Thymus (tissue), 11 donors: ENCODE measurements around the gene LRRC37A2. TPM values are rescaled to one million over a fixed set of nuclear protein-coding genes. Genes with fewer than 3 reads are reported as not detected.
"Not testable (repeated sequence)": the region's sequence is repeated elsewhere in the genome, so short reads cannot be mapped to it uniquely, and the experiment has no call there.

Source experiments
- DNase-seq, 9 donors: peaks; one replicate each; pipeline ENCODE4 v3.0.0-alpha.2; 2013; ENCODE audit warnings: low spot score in 9 of 9, low read depth in 6 of 9, missing footprints in 1 of 9
- H3K27ac ChIP-seq, 2 donors: one replicate each; pipeline ENCODE4 v1.5.1; 2013; ENCODE audit warnings: control low read depth in 1 of 2, low read depth in 1 of 2, low read length in 1 of 2, mild to moderate bottlenecking in 1 of 2, moderate library complexity in 1 of 2
- H3K27me3 ChIP-seq, 2 donors: one replicate each; pipeline ENCODE4 v1.5.1; 2013; ENCODE audit warnings: low read length in 1 of 2; ENCODE audit not compliant: control insufficient read depth in 2 of 2, insufficient read depth in 1 of 2
- H3K36me3 ChIP-seq, 2 donors: one replicate each; pipeline ENCODE4 v1.5.1; 2013; ENCODE audit warnings: low read length in 1 of 2, mild to moderate bottlenecking in 1 of 2, moderate library complexity in 1 of 2; ENCODE audit not compliant: control insufficient read depth in 2 of 2, insufficient read depth in 2 of 2
- H3K4me1 ChIP-seq, 2 donors: one replicate each; pipeline ENCODE4 v1.5.1; 2013; ENCODE audit warnings: low read length in 2 of 2; ENCODE audit not compliant: control insufficient read depth in 2 of 2, insufficient read depth in 2 of 2
- H3K4me3 ChIP-seq, 2 donors: one replicate each; pipeline ENCODE4 v1.5.1; 2013; ENCODE audit warnings: low read length in 2 of 2, control low read depth in 1 of 2, mild to moderate bottlenecking in 1 of 2
- H3K9me3 ChIP-seq, 2 donors: one replicate each; pipeline ENCODE4 v1.5.1; 2013; ENCODE audit warnings: low read length in 1 of 2, mild to moderate bottlenecking in 1 of 2; ENCODE audit not compliant: control insufficient read depth in 2 of 2, insufficient read depth in 1 of 2
- WGBS: extraction: QIAGEN DNeasy Blood & Tissue Kit; methylation state at CpG from one replicate; pipeline ENCODE4 v1.1.7; 2013; 5-methylcytosine and 5-hydroxymethylcytosine counted together
- polyA plus RNA-seq: library from polyadenylated mRNA; stranded (reverse); fragments of 200-250 nt; gene quantifications from one replicate; pipeline ENCODE4 v1.2.3, GENCODE V29; 2013
- total RNA-seq: library from RNA; stranded (reverse); fragments of 120-200 nt; gene quantifications from one replicate; pipeline ENCODE4 v1.2.4, GENCODE V29; 2013
- donor health status: healthy.

Gene LRRC37A2
- total and polyA plus RNA-seq, 2 donors: 6.4 to 9.6 TPM

DNA sequence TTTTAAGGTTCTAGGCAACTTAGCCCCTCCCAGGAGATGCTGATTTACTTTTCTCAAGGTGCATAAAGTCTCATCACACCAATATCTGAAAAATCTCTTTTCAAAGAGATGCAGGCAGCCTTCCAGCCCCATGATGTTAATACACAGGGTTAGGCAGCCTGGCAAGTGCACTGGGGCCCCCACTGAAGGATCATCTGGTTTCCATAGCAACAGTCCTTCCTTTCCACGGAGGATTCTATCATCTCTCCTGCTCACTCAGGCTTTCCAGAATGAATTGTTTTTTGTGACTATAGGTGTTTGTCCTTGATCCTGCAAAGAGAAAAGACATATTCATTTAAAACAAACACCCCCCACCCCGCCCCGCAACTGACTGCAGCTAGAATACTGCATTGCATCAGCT, 73.2 kb downstream of the LRRC37A2 start:
- not testable (repeated sequence) for H3K27me3 ChIP-seq, DNase-seq, H3K4me1 ChIP-seq, H3K4me3 ChIP-seq, H3K36me3 ChIP-seq, H3K27ac ChIP-seq, H3K9me3 ChIP-seq
- no CpG with 5 or more reads among the region's 3 CpGs for WGBS

DNA sequence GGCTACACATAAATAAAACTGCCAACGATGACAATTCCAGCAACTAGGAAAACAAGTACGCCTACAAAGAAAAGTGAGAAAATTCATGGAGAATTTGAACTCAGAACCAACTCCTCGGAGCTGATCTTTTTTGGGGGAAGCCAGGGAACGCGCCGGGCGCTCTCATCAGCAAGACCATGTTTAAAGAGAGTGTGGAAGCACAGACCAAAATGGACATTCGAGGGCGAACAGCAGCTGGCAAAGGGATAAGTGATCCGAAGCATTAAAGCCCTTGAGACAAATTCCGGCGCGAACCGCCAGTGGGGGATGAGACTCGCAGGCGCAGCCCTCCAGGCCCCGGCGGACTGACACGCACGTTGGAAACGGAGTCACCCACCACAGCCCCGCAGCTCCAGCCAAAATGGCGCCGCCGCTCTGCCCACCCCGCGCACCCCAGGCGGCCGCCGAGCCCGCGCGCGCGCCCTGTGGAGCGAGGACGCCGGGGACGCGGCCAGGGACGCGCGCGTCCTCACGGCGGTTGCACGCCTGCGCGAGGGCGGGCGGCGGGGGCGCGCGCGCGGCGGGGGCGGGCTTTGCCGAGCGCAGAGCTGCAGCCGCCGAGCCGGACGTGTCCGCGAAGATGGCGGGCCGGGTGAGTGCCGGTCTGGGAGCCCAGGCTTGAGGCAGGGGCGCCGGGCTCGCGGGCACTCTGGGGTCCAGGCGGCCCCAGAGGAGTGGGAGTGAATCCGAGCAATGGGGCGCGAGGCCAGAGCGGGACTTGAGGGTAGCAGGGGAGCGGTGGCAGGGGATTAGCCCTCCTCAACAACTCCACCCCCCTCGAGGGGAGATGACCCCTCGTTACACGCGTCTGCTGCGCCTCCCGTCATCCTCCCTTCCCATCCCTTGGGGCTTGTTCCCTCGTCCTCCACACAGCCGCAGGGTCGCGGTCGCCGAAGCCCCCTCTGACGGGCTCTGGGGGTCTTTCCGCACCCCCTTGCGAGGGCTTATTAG, 78.2 kb downstream of the LRRC37A2 start, which contains the start of gene NSF:
TSS of gene NSF (plus strand) at position 513 of the 990 bp plus-strand sequence. CDS start at position 620, 107 bp downstream.
- not testable (repeated sequence) for H3K36me3 ChIP-seq, H3K9me3 ChIP-seq, H3K4me3 ChIP-seq, H3K27ac ChIP-seq, DNase-seq, H3K4me1 ChIP-seq, H3K27me3 ChIP-seq
- no CpG with 5 or more reads among the region's 95 CpGs for WGBS

DNA sequence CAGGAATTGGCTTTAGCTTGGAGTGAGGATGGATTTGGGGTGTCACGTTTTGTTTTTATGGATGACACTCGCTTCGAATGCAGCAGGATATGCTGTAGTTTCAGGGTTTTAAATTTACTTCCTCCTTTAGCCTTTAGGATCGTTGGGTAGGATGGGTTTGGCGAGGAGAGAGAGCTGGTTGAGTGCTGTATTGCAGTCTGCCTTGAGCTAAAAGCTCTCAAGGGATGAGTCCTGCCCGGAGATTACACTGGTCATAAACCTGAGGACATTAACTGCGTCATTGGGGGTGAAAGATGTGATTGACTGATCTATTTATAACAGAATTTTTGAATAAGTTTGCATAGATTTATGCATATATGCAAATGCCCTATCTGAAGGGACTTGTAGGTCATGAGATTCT, 79.1 kb downstream of the LRRC37A2 start:
- not testable (repeated sequence) for H3K9me3 ChIP-seq, DNase-seq, H3K36me3 ChIP-seq, H3K27ac ChIP-seq, H3K27me3 ChIP-seq, H3K4me3 ChIP-seq, H3K4me1 ChIP-seq
- WGBS: no CpG with 5 or more reads among the region's 7 CpGs

DNA sequence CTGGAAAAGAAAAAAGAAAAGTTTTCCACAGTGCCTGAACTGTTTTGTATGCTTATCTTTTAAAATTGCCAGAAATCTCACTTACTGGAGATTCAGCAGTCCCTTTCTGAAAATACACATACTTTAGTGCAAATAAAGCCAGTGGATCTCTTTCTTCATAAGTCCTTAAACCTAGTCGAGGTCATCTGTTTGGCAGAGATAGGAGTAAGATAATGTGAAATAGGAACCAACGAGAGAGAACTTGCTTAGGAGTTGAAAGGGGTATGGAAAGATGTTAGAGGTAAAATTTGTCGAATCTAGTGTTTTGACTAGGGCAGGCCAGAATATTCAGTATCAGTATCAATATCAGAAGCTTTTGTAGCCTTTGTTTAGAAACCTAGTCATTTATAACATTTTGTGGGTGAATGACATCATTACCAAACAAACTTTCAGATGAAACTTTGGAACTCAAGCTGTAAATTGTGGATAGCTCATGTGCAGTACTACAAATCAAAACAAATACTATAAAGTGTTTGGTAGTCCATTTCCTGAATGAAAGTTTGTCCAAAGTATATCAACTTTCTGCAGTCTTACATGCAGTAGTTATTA, 86.2 kb downstream of the LRRC37A2 start:
- H3K4me3 ChIP-seq, H3K9me3 ChIP-seq, H3K27me3 ChIP-seq: not testable (repeated sequence)

DNA sequence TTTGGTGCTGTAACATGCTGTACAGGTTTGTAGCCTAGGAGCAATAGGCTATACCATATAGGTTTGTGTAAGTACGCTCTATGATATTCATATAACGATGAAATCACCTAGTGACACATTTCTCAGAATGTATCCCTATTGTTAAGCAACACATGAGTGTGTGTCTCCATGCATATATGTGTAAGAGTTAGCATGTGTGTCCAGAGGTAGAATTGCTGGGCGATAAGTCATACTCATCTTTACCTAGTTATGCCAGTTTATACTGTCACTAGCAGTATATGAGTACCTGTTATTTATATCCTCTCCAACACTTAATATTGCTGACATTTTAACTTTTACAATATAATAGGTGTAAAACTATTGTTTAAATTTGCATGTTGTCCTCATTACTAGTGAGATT, 88.5 kb downstream of the LRRC37A2 start:
- not testable (repeated sequence) for H3K9me3 ChIP-seq, H3K4me1 ChIP-seq, H3K4me3 ChIP-seq, H3K36me3 ChIP-seq, H3K27me3 ChIP-seq, DNase-seq, H3K27ac ChIP-seq
- no CpG with 5 or more reads among the region's 3 CpGs for whole genome bisulfite sequencing

More for the DNA sequence above, 86.2 kb downstream of the LRRC37A2 start:
- not testable (repeated sequence) for H3K4me1 ChIP-seq, H3K36me3 ChIP-seq, DNase-seq, H3K27ac ChIP-seq
- whole genome bisulfite sequencing: 82% methylated on average over 2 of the region's 3 CpGs

DNA sequence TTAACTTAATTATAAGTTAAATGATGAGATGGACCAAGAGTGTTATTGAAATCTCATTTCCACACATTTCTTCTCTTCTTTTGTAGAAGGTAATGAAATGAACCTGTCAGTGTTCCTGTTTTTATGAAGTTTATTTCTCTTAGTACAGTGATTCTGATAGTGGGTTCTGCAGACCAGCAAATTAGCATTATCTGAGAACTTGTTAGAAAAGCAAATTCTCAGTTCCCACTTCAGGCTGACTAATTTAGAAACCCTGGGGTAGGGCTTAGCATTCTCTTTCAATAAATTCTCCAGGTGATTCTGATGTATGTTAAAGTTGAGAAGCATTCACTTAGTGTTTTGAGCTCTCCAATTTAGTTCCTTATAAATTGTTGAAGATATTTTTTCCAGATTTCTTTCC, 90.9 kb downstream of the LRRC37A2 start:
- not testable (repeated sequence) for H3K9me3 ChIP-seq, H3K36me3 ChIP-seq, DNase-seq, H3K4me1 ChIP-seq, H3K27me3 ChIP-seq, H3K4me3 ChIP-seq, H3K27ac ChIP-seq

Other genes with a start within 250 kb of the LRRC37A2 start
- 3.3 TPM for gene LRRC37A, start 217.3 kb upstream of the LRRC37A2 start, total RNA-seq
- 2.0 TPM for gene LRRC37A, start 217.3 kb upstream of the LRRC37A2 start, polyA plus RNA-seq
- gene ARL17B, start 150.7 kb upstream of the LRRC37A2 start, total RNA-seq: 10.6 TPM
- 10.7 TPM for gene ARL17B, start 150.7 kb upstream of the LRRC37A2 start, polyA plus RNA-seq
- gene ARL17A, start 67.2 kb downstream of the LRRC37A2 start, total RNA-seq: 11.1 TPM
- 3.7 TPM for gene ARL17A, start 67.2 kb downstream of the LRRC37A2 start, polyA plus RNA-seq
- 15.3 TPM for gene NSF, start 78.2 kb downstream of the LRRC37A2 start, total RNA-seq
- 14.3 TPM for gene NSF, start 78.2 kb downstream of the LRRC37A2 start, polyA plus RNA-seq